Middle frontal gyrus (tissue), 1 donor: Measurements from ENCODE around the gene ALDH8A1.

ENCODE experiments used
- DNase-seq: peaks from one replicate; pipeline ENCODE4 v3.0.0-alpha.2; 2015; ENCODE audit warnings: low spot score; ENCODE audit errors: extremely low spot score

Gene ALDH8A1

DNA sequence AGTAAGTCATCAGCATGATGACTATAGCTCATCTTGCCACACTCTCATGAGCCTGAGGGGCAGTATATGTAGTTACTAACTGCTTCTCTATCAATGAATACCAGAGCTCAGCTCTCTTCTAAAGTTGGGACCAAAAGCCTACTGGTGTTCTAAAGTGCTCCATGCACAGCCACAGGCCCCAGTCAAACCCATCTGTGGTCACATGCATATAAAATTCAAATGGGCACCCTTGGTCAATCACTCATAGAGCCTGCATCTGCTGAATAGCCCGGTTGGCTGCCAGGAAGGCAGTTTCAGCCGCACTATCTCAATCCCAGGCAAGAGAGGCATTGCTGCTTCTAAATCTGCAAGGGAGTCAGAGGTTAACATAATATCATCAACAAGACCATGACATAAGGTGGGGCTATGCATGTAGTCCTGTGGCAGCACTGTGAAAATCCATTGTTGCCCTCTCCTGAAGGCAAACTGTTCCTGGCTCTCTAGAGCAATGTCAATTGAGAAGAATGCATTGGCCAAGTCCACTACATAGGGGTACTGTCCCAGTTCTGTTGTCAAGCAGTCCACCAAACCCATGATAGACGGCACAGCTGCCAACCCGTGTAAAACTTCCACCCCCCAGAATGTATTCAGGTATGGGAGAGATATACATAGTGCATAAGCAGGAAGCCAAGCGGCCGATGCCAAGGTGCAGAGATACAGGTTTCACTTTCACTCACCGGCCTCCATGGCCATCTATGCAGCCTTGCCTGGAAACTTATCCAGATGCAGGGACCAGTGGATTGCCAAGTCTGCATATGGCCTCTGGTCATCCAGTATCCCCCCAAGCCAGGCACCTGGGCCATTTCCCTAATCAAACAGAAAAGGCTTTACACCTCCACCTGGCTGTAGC lies 76.2 kb downstream of the ALDH8A1 start:
- DNase-seq = no peak

- DNase-seq = no peak
Observed at GRCh38 chr6:134870677-134871498, 79.0 kb downstream of the ALDH8A1 start.

DNA sequence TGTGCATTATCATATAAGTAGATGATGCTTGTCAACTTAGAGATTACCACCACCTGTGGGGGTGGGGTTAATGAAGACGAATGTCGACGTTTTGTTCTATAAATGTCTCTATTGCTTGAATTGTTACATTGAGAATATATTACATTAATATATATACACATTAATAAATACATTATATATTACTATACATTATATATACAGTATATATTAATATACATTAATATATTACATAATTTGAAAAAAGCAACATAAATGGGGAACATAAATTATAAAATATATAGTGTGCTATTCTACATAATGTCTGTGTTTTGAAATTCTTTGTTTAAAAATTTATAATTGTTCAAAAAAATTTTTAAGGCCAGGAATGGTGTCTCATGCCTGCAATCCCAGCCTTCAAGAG lies 81.1 kb downstream of the ALDH8A1 start:
- no peak for DNase-seq
